GM21381 (cell line): ENCODE results near the gene INPP5A.
"Not testable (repeated sequence)": the region's sequence is repeated elsewhere in the genome, so short reads cannot be mapped to it uniquely, and the experiment has no call there.

ENCODE experiments used
- ATAC-seq: cut with Tn5 transposase; IDR thresholded peaks from one replicate; pipeline ENCODE4 v1.9.1; 2021; ENCODE audit warnings: mild to moderate bottlenecking, moderate library complexity; ENCODE audit not compliant: unreplicated experiment

INPP5A gene

GRCh38 chr10:132667342-132668047 lies 129.9 kb downstream of the INPP5A start:
- ATAC-seq: no peak

- ATAC-seq: no peak
These were observed 130.4 kb downstream of the INPP5A start for GRCh38 chr10:132668048-132668394.

- no peak for ATAC-seq
These were observed 131.7 kb downstream of the INPP5A start for GRCh38 chr10:132669208-132669861.

- ATAC-seq: no peak
These were observed 133.1 kb downstream of the INPP5A start for GRCh38 chr10:132670546-132671227.

- no peak for ATAC-seq
These were observed 133.9 kb downstream of the INPP5A start for GRCh38 chr10:132671228-132672154.

GRCh38 chr10:132673746-132674145 lies 136.2 kb downstream of the INPP5A start:
- not testable (repeated sequence) for ATAC-seq

GRCh38 chr10:132674311-132674710 lies 136.7 kb downstream of the INPP5A start:
- no peak for ATAC-seq

GRCh38 chr10:132675031-132675740 lies 137.6 kb downstream of the INPP5A start:
- ATAC-seq: no peak

- ATAC-seq: no peak
These were observed 138.8 kb downstream of the INPP5A start for GRCh38 chr10:132676193-132676891.

- ATAC-seq: no peak
These were observed 139.5 kb downstream of the INPP5A start for GRCh38 chr10:132677096-132677472.

GRCh38 chr10:132677473-132678227 lies 140.1 kb downstream of the INPP5A start:
- ATAC-seq: no peak

- ATAC-seq: no peak
These were observed 141.0 kb downstream of the INPP5A start for GRCh38 chr10:132678436-132679216.

GRCh38 chr10:132679217-132679595 lies 141.6 kb downstream of the INPP5A start:
- no peak for ATAC-seq

- no peak for ATAC-seq
These were observed 142.1 kb downstream of the INPP5A start for GRCh38 chr10:132679640-132680039.

GRCh38 chr10:132680741-132681140 lies 143.2 kb downstream of the INPP5A start:
- ATAC-seq: not testable (repeated sequence)

- no peak for ATAC-seq
These were observed 144.5 kb downstream of the INPP5A start for GRCh38 chr10:132681858-132682755.

- ATAC-seq: peak; percentile 78
These were observed 146.7 kb downstream of the INPP5A start for GRCh38 chr10:132684164-132684891.
